GM19035 (cell line): ENCODE measurements around the gene ANKRD63.

Source experiments
- ATAC-seq: cut with Tn5 transposase; IDR thresholded peaks from one replicate; pipeline ENCODE4 v1.9.1; 2021; ENCODE audit not compliant: unreplicated experiment

The ANKRD63 gene

DNA sequence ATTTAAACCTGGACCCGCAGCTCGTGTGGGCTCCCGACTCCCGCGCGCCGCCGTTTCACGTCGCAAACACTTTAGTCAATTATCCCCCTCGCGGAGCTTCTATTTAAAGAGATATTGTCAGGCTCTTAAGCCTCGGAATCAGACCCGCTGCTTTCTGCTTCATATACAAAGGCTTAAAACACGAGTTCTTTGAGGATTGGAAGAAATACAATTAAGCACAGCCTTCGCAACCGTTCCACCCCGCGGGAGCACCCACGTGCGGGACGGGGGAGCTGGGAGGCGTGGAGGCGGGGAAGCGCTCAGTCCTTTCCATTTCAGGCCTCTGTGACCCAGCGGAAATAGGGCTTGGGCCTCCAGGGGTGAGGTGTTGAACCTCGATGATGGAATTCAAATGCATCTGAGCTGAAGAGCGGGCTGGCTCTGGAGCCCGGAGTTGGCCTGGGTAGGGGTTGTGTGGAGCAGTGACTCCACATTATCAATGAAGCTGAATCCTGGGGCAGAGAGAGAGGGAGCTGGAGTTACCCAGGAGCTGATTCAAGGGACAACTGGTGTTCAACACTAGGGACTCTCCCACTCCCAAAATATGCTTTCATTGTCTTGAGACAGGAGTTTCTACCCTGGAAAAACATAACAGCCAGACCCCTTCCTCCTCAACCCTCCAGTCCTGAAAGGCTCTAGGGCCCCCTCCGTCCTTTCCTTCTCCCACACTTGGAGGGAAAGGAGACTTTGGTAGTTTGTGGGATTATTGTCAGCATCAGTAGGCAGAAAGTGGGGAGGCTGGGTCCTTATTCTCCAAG, 2.4 kb downstream of the ANKRD63 start:
- ATAC-seq: no peak

DNA sequence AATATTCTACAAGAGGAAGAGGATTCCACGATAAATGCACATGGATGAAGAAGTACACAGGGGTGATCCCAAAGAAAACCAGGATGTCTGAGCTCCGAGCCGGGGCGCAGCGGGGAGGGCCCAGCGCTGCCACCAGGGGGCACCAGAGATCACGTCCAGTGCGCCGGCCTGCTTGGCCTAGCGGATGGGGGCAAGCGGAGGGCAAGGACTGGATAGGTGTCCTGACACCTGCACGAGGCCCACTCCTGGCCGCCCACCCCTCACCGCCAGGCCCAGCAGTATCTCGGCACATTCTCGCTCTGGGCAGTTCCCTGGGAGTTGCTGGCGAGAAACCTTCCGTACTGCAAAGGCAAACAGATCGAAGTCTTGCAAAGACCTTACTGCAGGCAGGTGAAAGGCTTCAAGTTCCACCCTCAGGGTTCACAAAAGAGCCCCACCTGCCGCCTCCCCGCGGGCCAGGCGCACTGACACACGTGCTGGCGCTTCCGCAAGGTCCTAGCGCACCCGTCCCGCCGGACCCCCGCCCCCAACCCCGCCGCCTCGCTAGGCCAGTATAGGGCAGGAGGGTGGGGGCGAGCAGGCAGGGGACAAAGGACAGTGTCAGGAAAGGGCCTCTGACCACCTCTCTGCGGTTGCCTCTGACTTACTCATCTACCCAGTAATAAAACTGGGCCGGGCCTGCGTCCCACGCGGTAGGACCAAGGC, 3.3 kb downstream of the ANKRD63 start:
- no peak for ATAC-seq

DNA sequence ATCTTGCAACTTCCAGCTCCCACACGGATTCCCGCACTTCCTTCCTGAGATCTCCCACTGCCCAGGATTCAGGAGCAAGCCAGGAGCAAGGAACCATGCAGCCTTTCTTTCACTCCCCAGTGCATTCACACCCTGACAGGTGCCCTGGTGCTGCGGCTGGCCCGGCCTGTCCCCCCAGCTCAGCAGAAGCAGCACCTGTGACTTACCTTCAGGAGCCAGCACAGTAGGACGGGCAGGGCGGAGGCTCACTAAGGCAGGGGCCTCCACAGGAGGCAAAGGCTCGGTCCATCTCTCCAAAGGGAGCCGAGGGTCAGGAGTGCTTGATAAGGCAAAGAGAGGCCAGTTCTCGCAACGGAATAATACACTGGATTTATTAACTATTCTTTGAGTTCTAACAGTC, 4.8 kb downstream of the ANKRD63 start:
- ATAC-seq: no peak

DNA sequence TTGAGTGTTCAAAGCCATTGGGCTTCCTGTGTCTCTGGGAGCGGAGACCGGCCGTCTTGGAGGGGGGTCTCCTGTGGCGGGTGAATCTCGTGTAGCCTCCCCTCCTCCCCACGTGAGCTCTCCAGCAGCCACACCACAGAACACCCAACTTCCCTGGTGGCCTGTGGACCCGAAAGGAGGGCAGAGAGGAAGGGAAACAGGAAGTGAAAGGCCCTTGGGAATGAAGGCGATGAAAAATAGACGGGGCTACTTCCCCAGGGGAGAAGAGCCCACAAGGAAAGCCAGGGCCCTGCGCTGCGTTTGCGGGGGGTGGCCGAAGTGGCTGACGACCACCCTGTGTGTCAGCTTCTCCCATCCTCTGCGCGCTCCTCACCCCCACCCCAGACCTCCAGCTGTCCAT, 5.4 kb downstream of the ANKRD63 start:
- no peak for ATAC-seq

DNA sequence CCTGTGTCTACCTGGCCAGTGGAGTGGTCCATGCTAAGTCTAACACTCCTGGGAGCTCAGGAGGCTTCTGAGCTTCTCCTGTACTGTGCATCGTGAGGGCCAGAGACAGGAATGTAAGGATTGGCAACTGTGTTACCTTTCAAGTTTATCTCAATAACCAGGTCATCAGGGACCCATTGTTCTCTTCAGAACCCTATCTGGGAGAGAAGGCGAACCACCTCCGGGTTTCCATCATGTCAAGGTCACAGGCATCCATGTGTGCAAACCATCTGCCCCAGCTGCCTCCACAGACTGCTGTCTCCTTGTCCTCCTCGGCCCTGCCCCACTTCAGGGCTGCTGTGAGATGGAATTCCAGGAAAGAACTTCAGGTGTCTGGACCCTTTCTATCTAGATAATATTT, 5.9 kb downstream of the ANKRD63 start:
- ATAC-seq: no peak

DNA sequence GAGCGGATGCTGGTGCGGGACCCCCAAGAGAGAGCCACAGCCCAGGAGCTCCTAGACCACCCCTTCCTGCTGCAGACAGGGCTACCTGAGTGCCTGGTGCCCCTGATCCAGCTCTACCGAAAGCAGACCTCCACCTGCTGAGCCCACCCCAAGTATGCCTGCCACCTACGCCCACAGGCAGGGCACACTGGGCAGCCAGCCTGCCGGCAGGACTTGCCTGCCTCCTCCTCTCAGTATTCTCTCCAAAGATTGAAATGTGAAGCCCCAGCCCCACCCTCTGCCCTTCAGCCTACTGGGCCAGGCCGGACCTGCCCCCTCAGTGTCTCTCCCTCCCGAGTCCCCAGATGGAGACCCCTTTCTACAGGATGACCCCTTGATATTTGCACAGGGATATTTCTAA, 6.9 kb downstream of the ANKRD63 start:
- no peak for ATAC-seq

DNA sequence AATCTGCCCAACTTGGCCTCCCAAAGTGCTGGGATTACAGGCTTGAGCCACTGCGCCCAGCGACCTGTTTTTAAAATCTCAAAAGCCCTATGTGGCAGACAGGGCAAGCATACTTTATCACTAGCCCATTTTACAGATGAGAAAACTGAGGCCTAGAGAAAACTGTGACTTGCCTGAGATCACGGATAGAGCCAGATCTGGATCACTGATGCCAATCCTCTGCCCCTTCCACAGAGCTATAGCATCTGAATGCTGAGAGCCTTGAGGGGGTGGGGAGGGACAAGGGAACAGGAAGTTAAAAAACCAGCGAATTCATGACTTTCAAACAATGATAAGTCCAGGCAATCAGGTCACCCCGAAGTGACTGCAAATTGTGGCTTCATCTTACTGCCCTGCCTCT, 7.3 kb downstream of the ANKRD63 start:
- ATAC-seq: no peak

DNA sequence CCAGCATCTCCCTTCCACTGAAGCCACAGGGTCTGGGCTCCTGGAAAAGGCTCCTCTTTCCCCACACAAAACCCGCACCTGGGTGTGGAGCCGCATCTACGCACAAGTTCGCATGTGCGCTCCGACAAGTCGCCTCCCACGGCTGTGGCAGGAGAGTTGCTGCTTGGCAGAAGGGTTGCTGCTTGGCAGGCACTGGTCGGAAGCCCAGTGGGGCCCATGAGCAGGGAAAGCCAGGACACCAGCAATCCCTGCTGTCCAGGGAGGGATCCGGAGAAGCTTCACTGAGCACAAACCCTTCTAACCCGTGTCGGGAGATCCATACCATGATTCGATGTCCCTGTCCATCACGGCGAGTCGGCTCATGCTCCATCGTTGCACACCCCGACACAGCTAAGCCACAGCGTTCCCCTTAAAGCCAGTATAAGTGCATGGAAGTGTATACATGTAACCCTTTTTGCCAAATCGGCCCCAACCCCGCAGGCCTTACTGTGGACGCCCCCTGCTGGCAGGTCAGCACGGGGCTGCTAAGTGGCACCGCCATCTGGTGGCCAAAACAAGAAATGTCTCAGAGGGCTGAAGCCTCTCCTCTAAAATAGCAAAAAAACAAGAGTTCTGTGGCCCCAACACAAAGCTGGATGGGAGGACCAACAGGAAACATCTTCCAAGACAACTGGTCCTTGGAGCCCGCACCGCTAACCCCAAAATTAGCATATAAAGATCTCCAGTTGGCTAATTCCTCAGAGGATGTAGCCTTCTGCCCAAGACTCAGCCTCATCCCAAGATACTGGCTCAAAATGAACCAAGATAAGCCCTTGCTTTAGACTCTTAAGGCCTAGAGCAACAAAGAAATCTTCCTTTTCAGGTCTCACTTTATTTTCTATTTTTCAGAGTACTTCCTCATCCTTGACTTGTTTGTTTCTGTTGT, 8.3 kb downstream of the ANKRD63 start:
- ATAC-seq: no peak

DNA sequence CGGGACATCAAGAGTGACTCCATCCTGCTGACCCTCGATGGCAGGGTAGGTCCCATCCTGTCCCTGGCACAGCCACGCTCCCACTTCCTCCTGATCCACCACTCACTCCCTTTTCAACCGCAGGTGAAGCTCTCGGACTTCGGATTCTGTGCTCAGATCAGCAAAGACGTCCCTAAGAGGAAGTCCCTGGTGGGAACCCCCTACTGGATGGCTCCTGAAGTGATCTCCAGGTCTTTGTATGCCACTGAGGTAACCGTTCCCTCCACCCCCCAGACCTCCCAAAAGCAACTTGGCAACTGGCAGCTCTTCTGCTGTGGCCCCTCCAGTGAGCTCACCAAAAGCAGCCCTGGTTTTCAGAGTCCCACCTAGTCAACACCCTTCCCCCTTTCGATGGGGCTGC, 9.4 kb downstream of the ANKRD63 start:
- no peak for ATAC-seq

DNA sequence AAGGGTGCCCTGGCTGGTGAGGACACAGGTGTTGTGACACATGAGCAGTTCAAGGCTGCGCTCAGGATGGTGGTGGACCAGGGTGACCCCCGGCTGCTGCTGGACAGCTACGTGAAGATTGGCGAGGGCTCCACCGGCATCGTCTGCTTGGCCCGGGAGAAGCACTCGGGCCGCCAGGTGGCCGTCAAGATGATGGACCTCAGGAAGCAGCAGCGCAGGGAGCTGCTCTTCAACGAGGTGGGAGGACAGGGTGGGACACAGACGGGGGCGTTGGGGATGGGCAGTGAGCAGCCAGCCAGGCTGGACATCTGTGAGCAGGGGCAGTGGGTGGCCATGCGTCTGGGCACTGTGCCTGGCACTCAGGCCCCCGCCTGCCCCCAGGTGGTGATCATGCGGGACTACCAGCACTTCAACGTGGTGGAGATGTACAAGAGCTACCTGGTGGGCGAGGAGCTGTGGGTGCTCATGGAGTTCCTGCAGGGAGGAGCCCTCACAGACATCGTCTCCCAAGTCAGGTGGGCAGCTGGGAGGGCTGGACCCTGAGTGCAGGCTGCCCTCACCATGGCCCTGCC, 10.3 kb downstream of the ANKRD63 start:
- ATAC-seq: no peak

DNA sequence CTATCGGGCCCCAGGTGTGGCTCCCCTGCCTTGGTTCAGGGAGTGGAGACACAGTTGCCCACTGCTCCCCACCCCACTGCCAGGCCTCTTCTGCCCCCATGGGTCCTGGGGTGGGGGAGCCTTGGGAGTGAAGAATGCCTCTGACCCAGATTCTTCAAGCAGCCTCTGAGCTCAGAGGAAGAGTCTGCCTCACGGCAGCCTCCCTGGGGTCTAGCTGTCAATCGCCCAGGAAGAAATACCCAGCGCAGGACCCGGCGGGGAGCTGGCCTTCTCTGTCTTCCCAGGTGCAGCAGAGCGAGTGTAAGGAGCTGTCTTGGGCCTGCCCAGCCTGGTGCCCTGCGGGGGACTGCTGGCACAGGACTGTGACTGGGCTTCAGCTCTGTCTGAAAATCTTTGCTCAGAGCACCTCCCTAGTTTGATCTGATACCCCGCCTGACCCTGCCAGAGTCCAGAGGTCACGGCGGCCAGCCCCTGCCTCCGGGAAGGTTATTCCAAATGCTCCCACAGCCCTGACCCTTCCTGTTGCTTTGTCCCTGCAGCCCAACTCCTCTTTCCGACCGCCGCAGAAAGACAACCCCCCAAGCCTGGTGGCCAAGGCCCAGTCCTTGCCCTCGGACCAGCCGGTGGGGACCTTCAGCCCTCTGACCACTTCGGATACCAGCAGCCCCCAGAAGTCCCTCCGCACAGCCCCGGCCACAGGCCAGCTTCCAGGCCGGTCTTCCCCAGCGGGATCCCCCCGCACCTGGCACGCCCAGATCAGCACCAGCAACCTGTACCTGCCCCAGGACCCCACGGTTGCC, 11.0 kb downstream of the ANKRD63 start:
- no peak for ATAC-seq

DNA sequence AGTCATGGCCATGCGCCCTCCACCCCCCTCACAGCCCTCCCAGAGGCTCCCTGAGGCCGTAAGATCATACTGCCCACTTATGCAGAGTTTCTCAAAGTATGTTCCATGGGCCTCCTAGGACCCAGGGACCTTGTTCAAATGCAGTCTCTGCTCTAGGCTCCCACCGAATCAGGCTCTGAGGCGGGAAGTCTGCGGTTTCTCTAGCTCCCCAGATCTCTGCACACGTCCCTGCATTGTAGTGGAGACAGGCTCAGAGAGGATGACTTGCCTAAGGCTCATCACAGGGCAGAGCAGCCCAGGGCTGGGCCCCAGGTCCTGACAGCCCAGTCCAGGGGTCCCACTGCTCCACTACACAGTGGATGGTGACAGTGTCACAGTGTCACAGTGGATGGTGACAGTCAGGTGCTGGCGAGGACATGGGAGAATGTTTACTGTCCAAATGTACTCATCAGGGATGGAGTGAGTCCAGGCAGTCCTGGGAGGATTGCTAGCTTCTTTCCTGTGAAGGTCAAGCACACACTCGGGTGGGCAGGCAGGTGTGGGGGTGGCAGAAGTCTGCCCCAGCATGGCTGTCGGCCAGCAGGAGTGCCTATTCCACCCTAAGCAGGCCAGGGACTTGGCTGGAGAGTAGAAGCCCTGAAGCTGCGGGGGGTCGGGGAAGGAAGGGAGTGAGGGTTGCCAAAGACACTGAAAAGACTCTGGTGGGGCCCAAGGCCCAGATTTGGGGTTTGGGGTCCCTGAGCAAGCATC, 12.4 kb downstream of the ANKRD63 start:
- no peak for ATAC-seq

DNA sequence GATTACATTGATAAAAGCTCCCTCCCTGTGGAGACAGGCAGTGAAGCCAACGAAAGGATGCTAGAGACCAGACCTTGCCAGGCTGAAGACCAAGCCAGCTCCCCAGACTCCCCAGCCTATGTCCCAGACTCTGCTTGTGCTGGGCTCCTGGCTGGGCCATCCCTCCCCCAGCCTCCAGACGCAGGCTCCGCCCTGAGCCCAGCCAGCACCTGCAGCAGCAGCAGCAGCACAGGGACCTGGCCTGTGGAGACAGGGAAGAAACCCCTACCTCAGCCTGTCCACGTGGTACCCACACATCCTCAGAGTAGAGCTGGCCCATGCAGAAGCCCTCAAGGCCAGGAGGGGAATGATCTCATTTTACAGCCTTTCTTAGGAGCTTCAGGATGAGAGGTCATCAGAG, 13.3 kb downstream of the ANKRD63 start:
- no peak for ATAC-seq

DNA sequence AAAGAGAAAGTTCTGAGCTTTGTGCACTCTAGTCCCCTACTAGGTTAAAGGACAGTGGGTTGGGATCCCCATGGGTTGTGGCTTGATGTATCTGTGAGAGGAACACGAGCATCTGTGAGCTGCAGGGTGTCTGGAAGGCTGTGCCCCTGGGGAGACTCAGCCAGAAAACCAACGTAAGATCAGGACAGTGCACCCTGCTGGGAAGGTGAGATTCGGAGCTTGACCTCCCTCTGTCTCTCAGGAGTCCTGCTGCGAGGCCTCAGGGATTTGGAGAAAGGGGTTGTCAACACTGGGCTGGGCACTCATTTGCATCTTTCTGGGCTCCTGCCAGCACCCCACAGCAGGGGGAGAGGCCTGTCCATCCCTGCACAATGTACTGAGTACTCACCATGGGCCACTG, 15.2 kb downstream of the ANKRD63 start:
- ATAC-seq: no peak

DNA sequence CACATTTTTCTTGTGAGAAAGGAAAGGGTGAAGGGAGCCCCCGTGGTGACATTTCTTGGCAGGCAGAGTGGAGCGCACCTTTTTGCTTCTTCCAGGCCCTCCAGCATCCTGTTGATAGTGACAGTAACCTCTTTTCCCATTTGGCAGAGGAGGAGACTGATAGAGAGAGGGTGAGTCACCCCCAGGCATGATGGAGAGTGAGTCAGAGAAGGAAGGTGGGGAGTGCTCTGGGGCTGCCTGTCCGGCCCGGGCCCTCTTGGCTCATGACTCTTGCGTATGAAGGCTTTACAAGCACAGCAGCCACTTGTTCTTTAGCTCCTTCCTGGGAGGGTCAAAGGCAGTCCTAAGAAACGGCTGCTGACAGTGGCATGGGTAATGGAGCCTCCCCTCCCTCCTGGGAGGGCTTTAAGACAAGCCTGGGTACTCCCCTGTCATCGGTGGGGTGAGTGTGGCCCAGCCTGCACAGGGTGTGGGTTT, 16.0 kb downstream of the ANKRD63 start:
- no peak for ATAC-seq

DNA sequence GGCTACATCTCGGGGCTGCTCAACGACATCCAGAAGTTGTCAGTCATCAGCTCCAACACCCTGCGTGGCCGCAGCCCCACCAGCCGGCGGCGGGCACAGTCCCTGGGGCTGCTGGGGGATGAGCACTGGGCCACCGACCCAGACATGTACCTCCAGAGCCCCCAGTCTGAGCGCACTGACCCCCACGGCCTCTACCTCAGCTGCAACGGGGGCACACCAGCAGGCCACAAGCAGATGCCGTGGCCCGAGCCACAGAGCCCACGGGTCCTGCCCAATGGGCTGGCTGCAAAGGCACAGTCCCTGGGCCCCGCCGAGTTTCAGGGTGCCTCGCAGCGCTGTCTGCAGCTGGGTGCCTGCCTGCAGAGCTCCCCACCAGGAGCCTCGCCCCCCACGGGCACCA, 17.0 kb downstream of the ANKRD63 start:
- no peak for ATAC-seq

DNA sequence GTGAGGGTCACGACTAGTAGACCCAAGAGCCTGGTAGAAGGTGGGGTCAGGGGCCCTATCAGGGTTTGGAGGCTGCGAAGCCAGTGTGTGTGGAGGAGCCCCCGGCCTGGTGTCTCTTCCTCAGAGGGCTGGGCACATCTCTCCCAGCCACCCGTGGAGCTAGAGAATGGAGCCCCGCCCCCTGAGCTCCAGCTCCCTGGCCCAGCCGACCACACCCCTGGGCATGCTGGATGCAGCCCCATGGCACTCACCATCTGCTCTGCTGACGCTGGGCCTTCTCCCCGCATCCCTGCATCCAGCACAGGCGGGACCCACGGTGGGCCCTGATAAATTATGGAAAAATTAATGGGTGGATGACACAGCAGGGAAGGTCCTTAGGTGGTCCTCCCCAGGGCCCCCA, 17.5 kb downstream of the ANKRD63 start:
- no peak for ATAC-seq

DNA sequence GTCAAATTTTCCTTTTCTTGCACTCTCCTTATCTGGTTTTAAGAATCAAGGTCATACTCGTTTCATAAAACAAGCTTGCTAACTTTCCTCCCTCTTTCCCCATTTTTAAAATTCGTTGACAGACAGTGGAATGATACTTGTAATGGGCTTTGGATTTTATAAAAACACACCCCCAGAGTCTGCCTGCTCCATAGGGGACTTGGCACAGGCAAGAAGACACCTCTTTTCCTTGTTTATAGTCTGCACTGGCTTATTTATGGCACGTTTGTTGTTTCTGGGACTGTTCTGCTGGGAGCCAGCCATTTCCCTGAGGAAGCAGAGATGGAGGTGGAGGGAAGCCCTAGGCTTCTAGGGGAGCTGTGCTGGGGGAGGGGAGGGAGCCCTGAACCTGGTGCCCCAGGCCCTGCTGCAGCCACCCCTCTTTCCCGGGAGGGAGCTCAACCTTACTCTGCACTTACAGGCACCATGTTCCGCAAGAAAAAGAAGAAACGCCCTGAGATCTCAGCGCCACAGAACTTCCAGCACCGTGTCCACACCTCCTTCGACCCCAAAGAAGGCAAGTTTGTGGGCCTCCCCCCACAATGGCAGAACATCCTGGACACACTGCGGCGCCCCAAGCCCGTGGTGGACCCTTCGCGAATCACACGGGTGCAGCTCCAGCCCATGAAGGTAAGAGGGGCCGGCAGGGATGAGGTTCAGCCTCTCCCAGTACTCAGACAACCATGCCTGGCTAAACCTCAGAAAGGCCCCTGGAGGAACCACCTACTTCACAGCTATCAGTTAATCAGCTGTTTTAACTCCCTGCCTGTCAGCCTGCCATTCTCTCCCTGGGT, 18.3 kb downstream of the ANKRD63 start:
- no peak for ATAC-seq
